Adipocyte (in vitro differentiated cells): ENCODE measurements around the gene RNF144A.
"Not testable (repeated sequence)": the region's sequence is repeated elsewhere in the genome, so short reads cannot be mapped to it uniquely, and the experiment has no call there.

Experiments
- DNase-seq: peaks from one replicate; pipeline ENCODE4 v3.0.0-alpha.2; 2015; ENCODE audit warnings: low read depth
- H3K27me3 ChIP-seq: replicated peaks from 2 replicates; pipeline ENCODE4 v1.7.0; 2013; ENCODE audit warnings: mild to moderate bottlenecking, low read length, moderate library complexity; ENCODE audit not compliant: control insufficient read depth, insufficient read depth
- H3K36me3 ChIP-seq: 2 replicates; pipeline ENCODE4 v1.7.0; 2013; ENCODE audit warnings: low read length, mild to moderate bottlenecking, moderate library complexity; ENCODE audit not compliant: control insufficient read depth, insufficient read depth, severe bottlenecking
- H3K4me1 ChIP-seq: 2 replicates; pipeline ENCODE4 v1.7.0; 2013; ENCODE audit warnings: mild to moderate bottlenecking, low read length, moderate library complexity; ENCODE audit not compliant: control insufficient read depth, insufficient read depth
- H3K4me3 ChIP-seq: 2 replicates; pipeline ENCODE4 v1.7.0; 2013; ENCODE audit warnings: mild to moderate bottlenecking, low read length, moderate library complexity
- H3K9ac ChIP-seq: 2 replicates; pipeline ENCODE4 v1.7.0; 2013; ENCODE audit warnings: mild to moderate bottlenecking, low read length, moderate library complexity
- H3K9me3 ChIP-seq: 2 replicates; pipeline ENCODE4 v1.7.0; 2013; ENCODE audit warnings: mild to moderate bottlenecking, low read length, moderate library complexity; ENCODE audit not compliant: control insufficient read depth

The RNF144A gene

GRCh38 chr2:6932828-6933227 is 15.6 kb downstream of the RNF144A start:
- Histone ChIP-seq H3K27me3 (no peaks in the 10 kb centered on the region), H3K4me1 (no peaks in the 10 kb centered on the region), H3K9me3 (no peaks in the 10 kb centered on the region), H3K36me3 (no peaks in the 10 kb centered on the region), H3K9ac (no peak overlapping the region), H3K4me3 (no peak overlapping the region)
- no peak for DNase-seq

GRCh38 chr2:6933911-6934310 is 16.7 kb downstream of the RNF144A start:
- Histone ChIP-seq H3K4me3 (no peak overlapping the region), H3K27me3 (no peaks in the 10 kb centered on the region), H3K36me3 (no peaks in the 10 kb centered on the region), H3K9ac (no peak overlapping the region), H3K4me1 (no peaks in the 10 kb centered on the region), H3K9me3 (no peaks in the 10 kb centered on the region)
- no peak for DNase-seq

- no peak for DNase-seq
- Histone ChIP-seq H3K9me3 (no peaks in the 10 kb centered on the region), H3K4me1 (no peaks in the 10 kb centered on the region), H3K36me3 (no peaks in the 10 kb centered on the region), H3K9ac (no peak overlapping the region), H3K27me3 (no peaks in the 10 kb centered on the region), H3K4me3 (no peak overlapping the region)
Measured at GRCh38 chr2:6934345-6934744, 17.1 kb downstream of the RNF144A start.

GRCh38 chr2:6934758-6935651 is 17.8 kb downstream of the RNF144A start:
- no peaks in the 10 kb centered on the region for H3K36me3 ChIP-seq
- no peaks in the 10 kb centered on the region for H3K4me1 ChIP-seq
- H3K4me3 ChIP-seq, result no peak overlapping the region
- no peak overlapping the region for H3K9ac ChIP-seq
- no peak for DNase-seq
- H3K27me3 ChIP-seq, result no peaks in the 10 kb centered on the region
- H3K9me3 ChIP-seq, result no peaks in the 10 kb centered on the region

- H3K27me3 ChIP-seq, H3K4me1 ChIP-seq, H3K4me3 ChIP-seq, H3K9ac ChIP-seq, DNase-seq, H3K36me3 ChIP-seq, H3K9me3 ChIP-seq: not testable (repeated sequence)
Measured at GRCh38 chr2:6935652-6936020, 18.4 kb downstream of the RNF144A start.

- H3K4me3 ChIP-seq, result no peak overlapping the region
- H3K27me3 ChIP-seq, result no peaks in the 10 kb centered on the region
- H3K36me3 ChIP-seq, result no peaks in the 10 kb centered on the region
- no peaks in the 10 kb centered on the region for H3K9me3 ChIP-seq
- H3K9ac ChIP-seq, result no peak overlapping the region
- H3K4me1 ChIP-seq, result no peaks in the 10 kb centered on the region
- DNase-seq, result no peak
Measured at GRCh38 chr2:6937157-6937556, 19.9 kb downstream of the RNF144A start.

GRCh38 chr2:6937582-6937981 is 20.4 kb downstream of the RNF144A start:
- Histone ChIP-seq H3K9me3 (no peaks in the 10 kb centered on the region), H3K36me3 (no peaks in the 10 kb centered on the region), H3K27me3 (no peaks in the 10 kb centered on the region), H3K4me3 (no peak overlapping the region), H3K4me1 (no peaks in the 10 kb centered on the region), H3K9ac (no peak overlapping the region)
- no peak for DNase-seq

GRCh38 chr2:6939071-6939470 is 21.9 kb downstream of the RNF144A start:
- H3K4me1 ChIP-seq, result peaks cover 6% of the 10 kb centered on the region
- H3K4me3 ChIP-seq, result no peak overlapping the region
- H3K36me3 ChIP-seq, result no peaks in the 10 kb centered on the region
- no peaks in the 10 kb centered on the region for H3K9me3 ChIP-seq
- DNase-seq, result no peak
- peaks cover 5% of the 10 kb centered on the region for H3K27me3 ChIP-seq
- H3K9ac ChIP-seq, result no peak overlapping the region

GRCh38 chr2:6940820-6941219 is 23.6 kb downstream of the RNF144A start:
- Histone ChIP-seq H3K27me3 (peaks cover 5% of the 10 kb centered on the region), H3K9me3 (no peaks in the 10 kb centered on the region), H3K4me1 (peaks cover 23% of the 10 kb centered on the region), H3K4me3 (no peak overlapping the region), H3K9ac (no peak overlapping the region), H3K36me3 (no peaks in the 10 kb centered on the region)
- DNase-seq, result no peak

GRCh38 chr2:6941299-6942046 is 24.3 kb downstream of the RNF144A start:
- H3K36me3 ChIP-seq, result no peaks in the 10 kb centered on the region
- no peak overlapping the region for H3K9ac ChIP-seq
- no peak for DNase-seq
- peaks cover 5% of the 10 kb centered on the region for H3K27me3 ChIP-seq
- H3K4me3 ChIP-seq, result no peak overlapping the region
- no peaks in the 10 kb centered on the region for H3K9me3 ChIP-seq
- peaks cover 26% of the 10 kb centered on the region for H3K4me1 ChIP-seq

GRCh38 chr2:6942848-6943247 is 25.6 kb downstream of the RNF144A start:
- H3K36me3 ChIP-seq, result no peaks in the 10 kb centered on the region
- no peak for DNase-seq
- peaks cover 30% of the 10 kb centered on the region for H3K4me1 ChIP-seq
- no peak overlapping the region for H3K9ac ChIP-seq
- no peak overlapping the region for H3K4me3 ChIP-seq
- no peaks in the 10 kb centered on the region for H3K9me3 ChIP-seq
- peaks cover 5% of the 10 kb centered on the region for H3K27me3 ChIP-seq
